Mucosa of rectum (tissue), 2 donors: ENCODE data around the gene SLC44A1.
A peak's percentile ranks its signal among the peaks of the same experiment; 100 is the strongest.

Experiments used
- H3K27ac ChIP-seq, 2 donors: one replicate each; pipeline ENCODE4 v1.7.0; 2013; ENCODE audit warnings: inconsistent platforms in 2 of 2, low read depth in 2 of 2, low read length in 2 of 2
- H3K27me3 ChIP-seq, 2 donors: one replicate each; pipeline ENCODE4 v1.7.0; 2013; ENCODE audit warnings: low read length in 2 of 2; ENCODE audit not compliant: control insufficient read depth in 2 of 2, insufficient read depth in 2 of 2
- H3K36me3 ChIP-seq, 2 donors: one replicate each; pipeline ENCODE4 v1.7.0; 2013; ENCODE audit warnings: low read length in 2 of 2; ENCODE audit not compliant: control insufficient read depth in 2 of 2, insufficient read depth in 2 of 2
- H3K4me1 ChIP-seq, 2 donors: one replicate each; pipeline ENCODE4 v1.7.0; 2013; ENCODE audit warnings: low read length in 2 of 2, mild to moderate bottlenecking in 1 of 2; ENCODE audit not compliant: control insufficient read depth in 2 of 2, insufficient read depth in 2 of 2
- H3K4me3 ChIP-seq, 2 donors: one replicate each; pipeline ENCODE4 v1.7.0; 2013; ENCODE audit warnings: low read length in 2 of 2
- H3K9ac ChIP-seq, 2 donors: one replicate each; pipeline ENCODE4 v1.7.0; 2013; ENCODE audit warnings: low read length in 2 of 2, low read depth in 1 of 2, mild to moderate bottlenecking in 1 of 2
- H3K9me3 ChIP-seq, 2 donors: one replicate each; pipeline ENCODE4 v1.7.0; 2013; ENCODE audit warnings: low read length in 2 of 2; ENCODE audit not compliant: control insufficient read depth in 2 of 2
- donor health status: healthy.
- donor health status: Normal muscosa, but diverticular disease.

SLC44A1 gene

DNA sequence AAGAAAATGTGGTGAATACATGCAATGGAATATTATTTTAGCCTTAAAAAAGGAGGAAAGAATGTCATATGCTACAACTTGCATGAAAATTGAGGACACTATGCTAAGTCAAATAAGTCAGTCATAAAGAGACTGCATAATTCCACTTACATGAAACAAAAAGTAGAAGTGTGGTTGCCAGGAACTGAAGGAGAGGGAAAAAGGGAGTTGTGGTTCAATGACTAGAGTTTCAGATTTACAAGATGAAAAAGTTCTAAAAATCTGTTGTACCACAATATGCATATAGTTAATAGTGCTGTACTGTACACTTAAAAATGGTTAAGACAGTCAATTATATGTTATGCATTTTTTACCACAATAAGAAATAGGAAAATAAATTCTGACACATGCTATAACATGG lies 95.4 kb downstream of the SLC44A1 start:
- Histone ChIP-seq H3K4me1 (peaks cover 0 to 5% of the 10 kb centered on the region in 2 donors), H3K9ac (no peak overlapping the region), H3K27ac (no peak overlapping the region), H3K27me3 (no peaks in the 10 kb centered on the region), H3K4me3 (no peak overlapping the region), H3K36me3 (peaks cover 14 to 25% of the 10 kb centered on the region in 2 donors), H3K9me3 (no peaks in the 10 kb centered on the region)

DNA sequence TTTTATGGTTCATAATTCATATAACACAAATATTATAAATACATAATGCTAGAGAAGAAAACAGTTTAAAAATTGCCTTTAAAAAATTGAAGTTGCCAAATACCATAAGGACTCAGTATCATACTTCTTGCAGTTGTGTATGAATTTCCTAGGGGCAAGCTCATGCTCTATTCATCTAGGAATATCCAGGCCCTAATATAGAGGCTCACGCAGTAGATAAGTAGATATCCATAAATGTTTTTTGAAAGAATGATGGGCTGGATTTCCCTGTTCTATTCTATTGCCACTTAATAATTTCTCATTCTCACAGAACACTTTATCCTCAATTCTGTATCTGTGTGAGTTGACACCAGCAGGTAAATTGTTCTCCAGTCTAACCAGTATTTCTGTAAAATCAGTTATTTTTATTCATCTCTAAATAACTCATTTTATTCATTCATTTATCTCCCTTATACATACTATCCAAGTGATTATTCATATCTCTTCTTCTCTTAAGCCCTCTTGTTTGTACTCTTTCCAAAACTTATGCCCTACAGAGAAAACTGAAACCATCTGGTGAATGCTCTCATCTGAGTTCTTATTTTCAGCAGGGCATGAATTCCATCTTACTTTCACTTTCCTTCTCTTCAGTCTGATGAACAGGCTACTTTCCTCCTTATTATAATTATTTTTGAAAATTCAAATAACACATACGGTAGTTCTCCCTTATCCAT lies 97.1 kb downstream of the SLC44A1 start:
- H3K27me3 ChIP-seq, result no peaks in the 10 kb centered on the region
- peak overlapping the region in 1 of 2 donors; percentile 33 for H3K4me3 ChIP-seq
- H3K36me3 ChIP-seq, result peaks cover 10 to 20% of the 10 kb centered on the region in 2 donors
- no peaks in the 10 kb centered on the region for H3K9me3 ChIP-seq
- H3K9ac ChIP-seq, result no peak overlapping the region
- H3K27ac ChIP-seq, result no peak overlapping the region
- peaks cover 5% of the 10 kb centered on the region in 2 donors for H3K4me1 ChIP-seq

DNA sequence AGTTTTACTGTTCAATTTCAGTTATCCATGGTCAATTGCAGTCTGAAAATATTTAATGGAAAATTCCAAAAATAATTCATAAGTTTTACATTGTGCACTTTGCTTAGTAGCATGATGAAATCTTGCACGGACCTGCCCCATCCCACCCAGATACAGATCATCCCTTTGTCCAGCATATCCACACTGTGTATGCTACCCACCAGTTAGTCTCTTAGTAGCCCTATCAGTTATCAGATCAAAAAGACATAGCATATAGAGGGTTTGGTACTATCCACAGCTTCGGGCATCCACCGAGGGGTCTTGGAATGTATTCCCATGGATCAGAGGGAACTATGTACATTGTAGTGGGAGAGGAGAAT lies 97.7 kb downstream of the SLC44A1 start:
- Histone ChIP-seq H3K27ac (no peak overlapping the region), H3K4me3 (peak overlapping the region in 1 of 2 donors; percentile 33), H3K36me3 (peaks cover 5 to 15% of the 10 kb centered on the region in 2 donors)

DNA sequence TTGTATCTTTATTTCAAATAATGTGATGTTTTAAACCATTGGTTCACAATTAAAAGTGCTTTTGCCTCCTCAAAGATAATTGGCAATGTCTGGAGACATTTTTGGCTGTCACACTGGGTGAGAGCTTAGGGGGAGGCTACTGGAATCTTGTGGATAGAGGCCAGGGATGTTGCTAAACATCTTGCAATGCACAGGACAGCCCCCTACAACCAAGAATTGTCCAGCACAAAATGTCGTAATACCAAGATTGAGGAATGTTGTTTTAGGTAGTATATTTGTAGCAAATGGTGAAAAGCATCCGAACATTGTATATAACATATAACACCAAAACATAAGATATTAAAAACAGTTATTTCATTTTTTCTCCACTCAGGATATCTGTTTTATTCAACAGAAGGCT lies 99.8 kb downstream of the SLC44A1 start:
- no peaks in the 10 kb centered on the region for H3K9me3 ChIP-seq
- H3K36me3 ChIP-seq, result peaks cover 5 to 9% of the 10 kb centered on the region in 2 donors
- H3K27me3 ChIP-seq, result no peaks in the 10 kb centered on the region
- H3K4me3 ChIP-seq, result no peak overlapping the region
- H3K4me1 ChIP-seq, result peaks cover 5 to 7% of the 10 kb centered on the region in 2 donors
- no peak overlapping the region for H3K9ac ChIP-seq
- H3K27ac ChIP-seq, result no peak overlapping the region

More for the DNA sequence above, 97.7 kb downstream of the SLC44A1 start:
- Histone ChIP-seq H3K4me1 (peaks cover 5% of the 10 kb centered on the region in 2 donors), H3K9ac (no peak overlapping the region), H3K9me3 (no peaks in the 10 kb centered on the region), H3K27me3 (no peaks in the 10 kb centered on the region)

GRCh38 chr9:105345626-105346025 lies 101.2 kb downstream of the SLC44A1 start:
- H3K27me3 ChIP-seq, result no peaks in the 10 kb centered on the region
- H3K9ac ChIP-seq, result no peak overlapping the region
- no peaks in the 10 kb centered on the region for H3K9me3 ChIP-seq
- no peak overlapping the region for H3K27ac ChIP-seq
- H3K4me1 ChIP-seq, result peaks cover 5 to 7% of the 10 kb centered on the region in 2 donors
- H3K36me3 ChIP-seq, result peaks cover 8 to 11% of the 10 kb centered on the region in 2 donors
- no peak overlapping the region for H3K4me3 ChIP-seq

GRCh38 chr9:105346273-105346672 lies 101.8 kb downstream of the SLC44A1 start:
- H3K9ac ChIP-seq, result no peak overlapping the region
- peaks cover 10 to 11% of the 10 kb centered on the region in 2 donors for H3K36me3 ChIP-seq
- H3K4me1 ChIP-seq, result peaks cover 5 to 7% of the 10 kb centered on the region in 2 donors
- H3K9me3 ChIP-seq, result no peaks in the 10 kb centered on the region
- no peaks in the 10 kb centered on the region for H3K27me3 ChIP-seq
- no peak overlapping the region for H3K4me3 ChIP-seq
- H3K27ac ChIP-seq, result no peak overlapping the region

DNA sequence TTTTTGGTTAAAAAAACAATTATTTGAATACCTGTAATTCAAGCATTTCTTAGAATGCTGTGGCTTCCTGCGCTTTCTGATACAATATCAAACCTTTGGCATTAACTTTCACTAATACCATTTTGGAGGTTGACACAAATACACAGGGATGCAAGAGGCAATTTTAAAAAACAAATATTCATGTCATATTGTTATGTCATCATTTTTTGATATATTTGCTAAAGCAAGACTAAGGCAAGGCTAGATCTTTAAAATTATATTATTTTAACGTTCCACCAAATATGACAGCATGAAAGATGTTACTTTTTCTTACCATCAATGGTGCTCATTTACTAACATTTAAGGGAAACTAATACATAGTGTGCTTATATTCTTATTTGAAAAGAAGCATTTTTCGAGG lies 110.0 kb downstream of the SLC44A1 start:
- H3K36me3 ChIP-seq, result peaks cover 4 to 12% of the 10 kb centered on the region in 2 donors
- no peaks in the 10 kb centered on the region for H3K27me3 ChIP-seq
- no peaks in the 10 kb centered on the region for H3K9me3 ChIP-seq
- H3K4me3 ChIP-seq, result no peak overlapping the region
- no peak overlapping the region for H3K27ac ChIP-seq
- peaks cover 0 to 3% of the 10 kb centered on the region in 2 donors for H3K4me1 ChIP-seq
- no peak overlapping the region for H3K9ac ChIP-seq

- Histone ChIP-seq H3K36me3 (peaks cover 8 to 13% of the 10 kb centered on the region in 2 donors), H3K9ac (no peak overlapping the region), H3K27ac (peak overlapping the region in 1 of 2 donors; percentile 53), H3K4me1 (peaks cover 0 to 3% of the 10 kb centered on the region in 2 donors), H3K4me3 (no peak overlapping the region), H3K9me3 (no peaks in the 10 kb centered on the region), H3K27me3 (no peaks in the 10 kb centered on the region)
Measured at GRCh38 chr9:105355781-105356180, 111.3 kb downstream of the SLC44A1 start.

- Histone ChIP-seq H3K27me3 (no peaks in the 10 kb centered on the region), H3K9me3 (no peaks in the 10 kb centered on the region), H3K27ac (no peak overlapping the region), H3K4me1 (peaks cover 0 to 3% of the 10 kb centered on the region in 2 donors), H3K36me3 (peaks cover 23 to 26% of the 10 kb centered on the region in 2 donors), H3K9ac (no peak overlapping the region), H3K4me3 (no peak overlapping the region)
Measured at GRCh38 chr9:105357937-105358336, 113.5 kb downstream of the SLC44A1 start.

GRCh38 chr9:105359892-105360291 lies 115.4 kb downstream of the SLC44A1 start:
- H3K27me3 ChIP-seq, result no peaks in the 10 kb centered on the region
- H3K9ac ChIP-seq, result no peak overlapping the region
- H3K36me3 ChIP-seq, result peaks cover 24 to 36% of the 10 kb centered on the region in 2 donors
- H3K9me3 ChIP-seq, result no peaks in the 10 kb centered on the region
- H3K27ac ChIP-seq, result no peak overlapping the region
- peaks cover 3 to 4% of the 10 kb centered on the region in 2 donors for H3K4me1 ChIP-seq
- H3K4me3 ChIP-seq, result no peak overlapping the region
